ENCODE measurements around the gene HDAC1. TPM values are rescaled to one million over a fixed set of nuclear protein-coding genes. Genes with fewer than 3 reads are reported as not detected.
A peak's percentile ranks its signal among the peaks of the same experiment; 100 is the strongest.

Gene HDAC1
- total and polyA plus RNA-seq, 10 of the 15 experiments (the other 5 are each of a cell fraction or from before 2014, with no cell fraction given): 147 to 331 (median 168) TPM

GRCh38 chr1:32339363-32339978, 47.6 kb downstream of the HDAC1 start:
- no peaks in the 10 kb centered on the region for H4K20me1 ChIP-seq (ENCODE audit: control insufficient read depth, insufficient read depth)
- no peak for DNase-seq (ENCODE audit: low read depth, low spot score)
- peak overlapping the region; percentile 78 for H3K4me2 ChIP-seq (ENCODE audit: control insufficient read depth, insufficient read depth)
- no peak for TF ChIP-seq RAD51 (IDR thresholded peaks at IDR 0.05)
- TF ChIP-seq SKIL (IDR thresholded peaks at IDR 0.05; ENCODE audit: low read depth, poor library complexity, severe bottlenecking): peak; percentile 13
- TF ChIP-seq NBN (IDR thresholded peaks at IDR 0.05): peak; percentile 58; the same call in 1 of the 2 replicates
- 0 out of 2 replicates have a peak, but pooled peaks have one; percentile 23 for TF ChIP-seq CREB1 (IDR thresholded peaks at IDR 0.05; ENCODE audit: low read depth)
- TF ChIP-seq TCF7 (IDR thresholded peaks at IDR 0.05; ENCODE audit: borderline replicate concordance): no peak
- TF ChIP-seq ZNF687 (IDR thresholded peaks at IDR 0.05): no peak
- no peak for TF ChIP-seq FOXM1 (IDR thresholded peaks at IDR 0.05; ENCODE audit: low read depth, low read length)
- TF ChIP-seq ZNF24 (IDR thresholded peaks at IDR 0.05): no peak
- peak; percentile 70; the same call in 1 of the 2 replicates for TF ChIP-seq HDGF (IDR thresholded peaks at IDR 0.05)
- TF ChIP-seq EP300 (IDR thresholded peaks at IDR 0.05; ENCODE audit: borderline replicate concordance in 1 of 2, control insufficient read depth in 1 of 2, low read depth in 2 of 2, low read length in 2 of 2): 0 out of 4 replicates have a peak, but pooled peaks of 1 of the 2 experiments have one; percentile 22
- no peak for TF ChIP-seq NFYB (IDR thresholded peaks at IDR 0.05; ENCODE audit: insufficient read depth, low read depth, low read length)
- TF ChIP-seq POU2F2 (IDR thresholded peaks at IDR 0.05; ENCODE audit: borderline replicate concordance, low read depth, low read length): no peak
- no peak for TF ChIP-seq RCOR1 (conservative IDR thresholded peaks at IDR 0.05; ENCODE audit: low read depth, low read length)
- no peak for TF ChIP-seq GATAD2B (conservative IDR thresholded peaks at IDR 0.05; ENCODE audit: low read depth)
- TF ChIP-seq RELA (IDR thresholded peaks at IDR 0.05; ENCODE audit: borderline replicate concordance, partially characterized antibody): peak; percentile 36
- no peak for TF ChIP-seq HCFC1 (IDR thresholded peaks at IDR 0.05; ENCODE audit: low read length)
- peak; percentile 65 to 70; a peak in 3 of 4 replicates for TF ChIP-seq IKZF2 (IDR thresholded peaks at IDR 0.05)
- no peak for TF ChIP-seq KAT2A (conservative IDR thresholded peaks at IDR 0.05; ENCODE audit: control insufficient read depth, low read depth, low read length)

More at GRCh38 chr1:32339363-32339978, 47.6 kb downstream of the HDAC1 start:
- Histone ChIP-seq H3K36me3 (ENCODE audit: control insufficient read depth in 2 of 2, insufficient read depth in 2 of 2, low read length in 1 of 2) (no peaks in the 10 kb centered on the region), H3K27ac (ENCODE audit: control insufficient read depth, insufficient read depth) (peak overlapping the region; percentile 69), H3K4me1 (ENCODE audit: control insufficient read depth, insufficient read depth, low read length) (peaks cover 54% of the 10 kb centered on the region), H3K4me3 (no peak overlapping the region), H3K79me2 (ENCODE audit: control insufficient read depth, insufficient read depth, low read length) (peaks cover 11% of the 10 kb centered on the region), H3K9me3 (replicated peaks; ENCODE audit: control insufficient read depth, insufficient read depth, low read length) (no peaks in the 10 kb centered on the region), H3K27me3 (replicated peaks in 1 of 2; ENCODE audit: control insufficient read depth in 2 of 2, insufficient read depth in 2 of 2, low read length in 1 of 2) (no peaks in the 10 kb centered on the region), H2AFZ (ENCODE audit: control insufficient read depth, low read depth, low read length) (peak overlapping the region; percentile 42; the same call in 1 of the 2 replicates), H3K9ac (ENCODE audit: control insufficient read depth, insufficient read depth, low read length) (peak overlapping the region; percentile 27; the same call in 1 of the 2 replicates)
- no TSS peak for BruUV-seq (replicated peaks)
- in situ Hi-C loops (cut with MboI) (no loop called here), intact Hi-C loops (cut with micrococcal nuclease; ENCODE audit: unreplicated experiment) (no loop called here)
- 40% methylated on average over 5 of the region's 5 CpGs for WGBS (ENCODE audit: insufficient coverage, insufficient replicate concordance, low lambda C conversion rate, missing lambda C conversion rate)
- FAIRE-seq (peak; percentile 91), ATAC-seq (peak; percentile 55)
- CTCF ChIA-PET: interaction anchor here (1.1 to 1.6 kb wide), 2 partner anchors 20 to 22 kb away, joined by 4 to 5 read pairs; no protein-coding TSS in a partner anchor
- POLR2A ChIA-PET: interaction anchor here (1.6 to 1.7 kb wide), 2 partner anchors 12 to 55 kb away, joined by 4 to 5 read pairs; partner anchors contain the start of gene BSDC1
- RAD21 ChIA-PET (ENCODE audit: unreplicated experiment): interaction anchor here (1.6 kb wide), 1 partner anchor 55 kb away, joined by 3 read pairs; the partner anchor contains the start of gene BSDC1
- SMC1A ChIA-PET (ENCODE audit: uncharacterized antibody, unreplicated experiment): no interaction called here

Data from GM12878 (cell line).